Measurements from ENCODE around the gene PLIN3.
"Not testable (repeated sequence)": the region's sequence is repeated elsewhere in the genome, so short reads cannot be mapped to it uniquely, and the experiment has no call there.

Gene PLIN3

DNA sequence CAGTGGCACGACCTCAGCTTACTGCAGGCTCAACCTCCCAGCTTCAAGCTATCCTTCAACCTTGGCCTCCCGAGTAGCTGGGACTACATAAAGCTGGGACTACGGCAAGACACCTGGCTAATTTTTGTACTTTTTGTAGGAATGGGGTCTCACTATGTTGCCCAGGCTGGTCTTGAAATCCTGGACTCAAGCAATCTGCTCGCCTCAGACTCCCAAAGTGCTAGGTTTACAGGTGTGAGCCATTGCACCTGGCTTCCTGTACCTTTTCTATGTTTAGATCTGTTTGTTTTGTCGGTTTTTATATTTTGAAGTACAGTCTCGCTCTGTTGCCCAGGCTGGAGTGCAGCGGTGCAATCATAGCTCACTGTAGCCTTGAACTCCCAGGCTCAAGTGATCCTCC is 18.4 kb downstream of the PLIN3 start:
- DNase-seq (ENCODE audit: low spot score): no peak

- no peak for DNase-seq (ENCODE audit: low spot score)
Measured at GRCh38 chr19:4847190-4847973, 20.1 kb downstream of the PLIN3 start.

GRCh38 chr19:4845975-4846374 is 21.5 kb downstream of the PLIN3 start:
- DNase-seq (ENCODE audit: low spot score): not testable (repeated sequence)

- no peak for DNase-seq (ENCODE audit: low spot score)
Measured at GRCh38 chr19:4844348-4845179, 22.9 kb downstream of the PLIN3 start.

DNA sequence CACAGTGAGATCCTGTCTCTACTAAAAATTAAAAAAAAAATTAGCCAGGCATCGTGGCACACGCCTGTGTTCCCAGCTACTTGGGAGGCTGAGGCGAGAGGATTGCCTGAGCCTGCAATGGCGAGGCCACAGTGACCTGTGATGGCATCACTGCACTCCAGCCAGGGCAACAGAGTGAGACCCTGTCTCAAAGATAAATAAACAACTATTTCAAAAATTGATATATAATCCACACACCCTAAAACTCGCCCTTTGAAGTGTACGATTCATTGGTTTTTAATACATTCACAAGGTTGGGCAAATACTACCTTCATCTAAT is 23.9 kb downstream of the PLIN3 start:
- DNase-seq (ENCODE audit: low spot score): no peak

DNA sequence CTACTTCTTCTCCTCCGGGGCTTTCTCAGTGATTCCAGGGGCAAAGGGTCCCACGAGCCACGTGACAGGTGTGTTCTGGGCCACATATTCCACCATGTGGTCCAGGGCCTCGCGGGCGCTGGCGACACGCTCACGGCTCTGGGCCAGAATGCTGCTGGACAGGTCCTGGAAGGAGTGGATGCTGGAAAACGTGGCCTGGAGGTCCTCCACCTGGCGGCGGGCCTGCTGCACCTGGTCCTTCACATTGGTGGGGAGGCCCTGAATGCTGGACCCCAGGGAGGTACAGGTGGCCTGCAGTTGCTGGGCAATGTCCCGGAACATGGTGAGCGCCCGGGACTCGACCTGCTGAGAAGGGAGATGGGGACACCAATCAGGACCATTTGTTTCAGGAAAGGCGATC is 28.3 kb downstream of the PLIN3 start:
- no peak for DNase-seq (ENCODE audit: low spot score)

- no peak for DNase-seq (ENCODE audit: low spot score)
Measured at GRCh38 chr19:4832776-4833175, 34.7 kb downstream of the PLIN3 start.

GRCh38 chr19:4831979-4832340 is 35.5 kb downstream of the PLIN3 start:
- not testable (repeated sequence) for DNase-seq (ENCODE audit: low spot score)

GRCh38 chr19:4831304-4831978 is 36.0 kb downstream of the PLIN3 start, which contains the start of gene TICAM1:
TSS of gene TICAM1 (minus strand) at chr19:4831712. CDS start at chr19:4818377, 13,335 bp downstream.
- DNase-seq (ENCODE audit: low spot score): no peak

DNA sequence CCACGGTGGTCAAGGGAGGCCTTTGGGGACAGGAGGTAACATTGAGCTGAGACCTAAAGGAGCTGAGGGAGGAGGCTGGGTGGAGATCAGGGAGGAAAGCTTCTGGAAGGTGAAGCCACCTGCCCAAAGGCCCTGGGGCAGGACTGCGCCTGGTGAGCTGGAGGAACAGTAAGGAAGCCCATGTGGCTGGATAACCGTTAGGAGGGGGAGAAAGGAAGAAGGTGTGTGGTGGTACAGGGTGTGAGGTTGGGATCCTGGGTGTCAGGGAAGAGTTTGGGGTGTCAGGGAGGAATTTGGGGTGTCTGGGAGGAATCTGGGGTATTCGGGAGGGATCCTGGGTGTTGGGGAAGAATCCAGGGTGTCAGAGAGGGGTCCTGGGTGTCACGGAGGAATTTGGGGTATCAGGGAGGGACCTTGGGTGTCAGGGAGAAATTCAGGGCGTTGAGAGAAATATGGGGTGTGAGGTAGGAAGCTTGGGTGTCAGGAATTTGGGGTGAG is 36.6 kb downstream of the PLIN3 start:
- no peak for DNase-seq (ENCODE audit: low spot score)

DNA sequence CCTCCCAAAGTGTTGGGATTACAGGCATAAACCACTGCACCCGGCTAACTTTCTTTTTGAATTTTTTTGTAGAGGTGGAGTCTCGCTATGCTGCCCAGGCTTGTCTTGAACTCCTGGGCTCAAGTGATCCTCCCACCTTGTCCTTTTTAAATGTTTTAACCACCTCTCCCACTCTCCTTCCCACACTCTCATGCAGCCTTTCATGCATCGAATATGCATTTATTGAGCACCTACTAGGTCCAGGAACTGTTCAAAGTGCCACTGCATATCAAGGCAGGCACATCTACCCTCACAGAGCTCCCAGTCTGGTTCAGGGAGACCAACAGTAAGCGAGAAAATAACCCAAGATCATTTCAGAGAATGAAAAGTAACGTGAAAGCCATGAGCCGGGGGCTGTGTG is 37.1 kb downstream of the PLIN3 start:
- DNase-seq (ENCODE audit: low spot score): no peak

GRCh38 chr19:4829001-4829712 is 38.3 kb downstream of the PLIN3 start:
- no peak for DNase-seq (ENCODE audit: low spot score)

DNA sequence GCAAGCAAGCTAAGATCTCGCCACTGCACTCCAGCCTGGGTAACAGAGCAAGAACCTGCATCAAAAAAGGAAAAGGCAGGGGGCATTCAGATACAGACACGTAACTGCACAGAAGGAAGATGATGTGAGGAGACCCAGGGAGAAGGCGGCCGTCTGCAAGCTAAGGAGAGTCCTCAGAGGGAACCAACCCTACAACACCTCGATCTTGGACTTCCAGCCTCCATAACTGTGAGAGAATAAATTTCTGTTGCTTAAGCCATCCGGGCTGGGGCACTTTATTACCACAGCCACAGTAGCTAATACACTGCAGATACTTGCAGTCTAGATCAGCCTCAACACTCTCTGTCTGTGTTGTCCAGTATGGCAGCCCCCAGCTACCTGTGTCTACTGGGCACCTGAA is 43.9 kb downstream of the PLIN3 start:
- no peak for DNase-seq (ENCODE audit: low spot score)

DNA sequence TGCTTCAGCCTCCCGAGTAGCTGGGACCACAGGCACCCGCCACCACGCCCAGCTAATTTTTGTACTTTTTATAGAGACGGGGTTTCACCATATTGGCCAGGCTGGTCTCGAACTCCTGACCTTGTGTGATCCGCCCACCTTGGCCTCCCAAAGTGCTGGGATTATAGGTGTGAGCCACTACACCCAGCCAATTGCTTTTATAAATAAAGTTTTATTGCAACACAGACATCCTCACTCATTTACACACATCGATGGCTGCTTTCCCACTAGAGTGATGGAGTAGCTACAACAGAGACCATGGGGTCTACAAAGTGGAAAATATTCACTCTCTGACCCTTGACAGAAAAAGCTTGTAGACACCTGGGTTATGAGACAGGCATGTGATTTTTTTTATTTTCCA is 45.1 kb downstream of the PLIN3 start:
- DNase-seq (ENCODE audit: low spot score): not testable (repeated sequence)

DNA sequence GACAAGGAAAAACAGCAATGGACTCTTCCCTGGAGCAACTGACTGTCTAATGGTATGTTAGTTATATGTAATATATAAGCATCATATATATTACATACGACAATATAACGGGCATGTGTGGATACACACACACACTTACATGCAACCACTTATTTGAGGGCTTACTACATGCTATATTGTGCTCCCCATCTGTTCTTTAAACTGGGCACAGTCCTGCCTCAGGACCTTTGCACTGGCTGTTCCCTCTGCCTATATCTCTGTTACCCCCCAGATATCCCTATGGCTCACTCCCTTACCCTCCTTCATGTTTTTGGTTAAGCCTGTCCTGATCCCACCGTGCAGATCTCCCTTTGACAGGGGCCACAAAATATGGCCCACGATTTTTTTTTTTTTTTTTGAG is 46.2 kb downstream of the PLIN3 start:
- no peak for DNase-seq (ENCODE audit: low spot score)

GRCh38 chr19:4817467-4818277 is 49.8 kb downstream of the PLIN3 start:
- DNase-seq (ENCODE audit: low spot score): no peak

- no peak for DNase-seq (ENCODE audit: low spot score)
Measured at GRCh38 chr19:4816950-4817278, 50.6 kb downstream of the PLIN3 start.

DNA sequence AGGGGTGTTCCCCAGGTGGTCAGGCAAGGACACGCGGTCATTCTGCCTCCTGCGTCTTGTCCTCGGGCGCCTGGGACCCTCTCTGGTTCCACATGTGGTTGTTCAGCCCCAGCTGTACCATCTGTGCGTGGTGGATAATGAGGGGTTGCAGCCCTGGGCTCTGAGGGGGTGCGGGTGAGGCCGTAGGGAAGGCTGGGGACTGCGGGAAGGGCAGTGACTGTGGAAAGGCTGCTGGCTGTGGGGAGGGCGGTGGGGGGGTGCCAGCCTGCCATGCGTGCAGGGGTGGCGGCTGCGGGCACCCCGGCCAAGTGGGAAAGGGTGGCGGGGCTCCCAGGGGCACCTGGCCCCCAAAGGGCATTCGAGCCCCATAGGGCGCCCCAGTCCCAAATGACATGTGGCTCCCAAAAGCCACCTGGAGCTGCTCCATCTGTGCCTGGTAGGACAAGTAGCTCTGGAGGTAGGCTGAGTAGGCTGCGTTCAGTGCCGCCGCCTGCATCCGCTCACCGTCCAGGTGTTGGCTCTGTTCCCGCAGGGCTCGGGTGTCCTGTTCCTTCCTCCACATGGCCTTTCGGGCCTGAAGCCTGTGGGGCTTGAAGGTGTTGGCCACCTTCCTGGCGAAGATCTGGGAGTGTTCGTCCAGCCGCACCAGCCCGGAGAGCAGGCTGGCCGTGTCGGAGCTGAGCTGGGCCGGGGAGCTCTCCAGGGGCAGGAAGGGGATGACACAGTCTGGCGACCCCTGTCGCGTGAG is 51.1 kb downstream of the PLIN3 start:
- DNase-seq (ENCODE audit: low spot score): no peak

GRCh38 chr19:4815426-4816201 is 51.9 kb downstream of the PLIN3 start:
- DNase-seq (ENCODE audit: low spot score): peak; percentile 95

All from SK-N-DZ (cell line).